IMR-90 (cell line): ENCODE results near the gene ZRANB3. TPM values are rescaled to one million over a fixed set of nuclear protein-coding genes. Genes with fewer than 3 reads are reported as not detected.

Experiments
- ATAC-seq: fragments of 200-7000 bp; cut with Tn5 transposase; 2 replicates; pipeline ENCODE4 v1.9.1; 2020; ENCODE audit warnings: low read depth, mild to moderate bottlenecking, moderate library complexity
- BruUV-seq: library from RNA; stranded (reverse); fragments of 400-500 nt; replicated peaks from 2 replicates; lab custom pipeline; 2021; lab: Mats Ljungman, UMichigan
- CTCF ChIA-PET: fragments of 300-600 bp; formaldehyde crosslinking; extraction: SDS; loops from one replicate; lab custom pipeline; 2021; ENCODE audit warnings: antibody characterized with exemption; lab: Yijun Ruan, JAX
- POLR2A ChIA-PET: fragments of 300-600 bp; sonication (Branson Sonifier 250); formaldehyde crosslinking; loops from one replicate; lab custom pipeline; 2022; ENCODE audit warnings: antibody characterized with exemption; ENCODE audit not compliant: unreplicated experiment; lab: Charles Lee
- DNase-seq: peaks from one replicate; pipeline ENCODE4 v3.0.0; 2013
- H2AFZ ChIP-seq: replicated peaks from 2 replicates; pipeline ENCODE3; 2013; ENCODE audit warnings: low read length, mild to moderate bottlenecking; ENCODE audit not compliant: poor library complexity
- H2AK5ac ChIP-seq: 2 replicates; pipeline ENCODE4 v1.6.1; 2013; ENCODE audit warnings: low read depth, low read length, inconsistent platforms
- H2AK9ac ChIP-seq: replicated peaks from 2 replicates; pipeline ENCODE3; 2013; ENCODE audit warnings: mild to moderate bottlenecking, low read depth, low read length, moderate library complexity; ENCODE audit not compliant: poor library complexity
- H2BK120ac ChIP-seq: 2 replicates; pipeline ENCODE4 v1.6.1; 2013; ENCODE audit warnings: low read depth, low read length, inconsistent platforms
- H2BK15ac ChIP-seq: 3 replicates; pipeline ENCODE4 v1.6.1; 2013; ENCODE audit warnings: low read depth, low read length, inconsistent platforms
- H2BK20ac ChIP-seq: 2 replicates; pipeline ENCODE4 v1.6.1; 2013; ENCODE audit warnings: low read depth, mild to moderate bottlenecking, inconsistent platforms, low read length, moderate library complexity
- H2BK5ac ChIP-seq: 2 replicates; pipeline ENCODE4 v1.6.1; 2013; ENCODE audit warnings: mild to moderate bottlenecking, low read depth, low read length, inconsistent platforms; ENCODE audit not compliant: poor library complexity, severe bottlenecking
- H3K14ac ChIP-seq: replicated peaks from 2 replicates; pipeline ENCODE4 v1.6.1; 2013; ENCODE audit warnings: low read depth, low read length, inconsistent platforms
- H3K18ac ChIP-seq: 2 replicates; pipeline ENCODE4 v1.6.1; 2013; ENCODE audit warnings: low read depth, low read length, control low read depth
- H3K23ac ChIP-seq: 2 replicates; pipeline ENCODE4 v1.6.1; 2013; ENCODE audit warnings: low read depth, low read length, inconsistent platforms
- H3K27ac ChIP-seq: 2 replicates; pipeline ENCODE4 v1.5.1; 2013; ENCODE audit warnings: mild to moderate bottlenecking, control low read depth, low read length; ENCODE audit not compliant: insufficient read depth
- H3K27me3 ChIP-seq: 2 replicates; pipeline ENCODE4 v1.6.1; 2013; ENCODE audit warnings: low read length; ENCODE audit not compliant: control insufficient read depth, insufficient read depth
- H3K36me3 ChIP-seq: 2 replicates; pipeline ENCODE4 v1.6.1; 2013; ENCODE audit warnings: low read length, mixed read lengths; ENCODE audit not compliant: control insufficient read depth, insufficient read depth
- H3K4ac ChIP-seq: 2 replicates; pipeline ENCODE4 v1.6.1; 2013; ENCODE audit warnings: low read depth, low read length, inconsistent platforms
- H3K4me1 ChIP-seq: 2 replicates; pipeline ENCODE4 v1.6.1; 2013; ENCODE audit warnings: low read length, mixed read lengths; ENCODE audit not compliant: control insufficient read depth, insufficient read depth
- H3K4me2 ChIP-seq: 2 replicates; pipeline ENCODE4 v1.6.1; 2013; ENCODE audit warnings: low read depth, mild to moderate bottlenecking, control low read depth, low read length, moderate library complexity
- H3K4me3 ChIP-seq: 2 replicates; pipeline ENCODE4 v1.5.1; 2013; ENCODE audit warnings: low read depth, mild to moderate bottlenecking, control low read depth, low read length, moderate library complexity; ENCODE audit not compliant: insufficient read depth
- H3K56ac ChIP-seq: 2 replicates; pipeline ENCODE4 v1.6.1; 2013; ENCODE audit warnings: low read length, inconsistent platforms; ENCODE audit not compliant: insufficient read depth; ENCODE audit errors: extremely low read depth
- H3K79me1 ChIP-seq, 2 experiments: 2 replicates each; pipeline ENCODE4 v1.6.1; 2013; ENCODE audit warnings: low read length in 2 of 2, inconsistent platforms in 1 of 2, low read depth in 1 of 2
- H3K9ac ChIP-seq: 2 replicates; pipeline ENCODE4 v1.6.1; 2013; ENCODE audit warnings: low read depth, low read length, control low read depth
- H3K9me1 ChIP-seq: 2 replicates; pipeline ENCODE4 v1.6.1; 2013; ENCODE audit warnings: low read length, inconsistent platforms; ENCODE audit not compliant: insufficient read depth
- H3K9me3 ChIP-seq: 2 replicates; pipeline ENCODE4 v1.6.1; 2013; ENCODE audit warnings: low read length; ENCODE audit not compliant: control insufficient read depth, insufficient read depth
- H4K20me1 ChIP-seq: 2 replicates; pipeline ENCODE4 v1.6.1; 2013; ENCODE audit warnings: low read length, inconsistent platforms; ENCODE audit not compliant: insufficient read depth
- H4K5ac ChIP-seq: 2 replicates; pipeline ENCODE4 v1.6.1; 2013; ENCODE audit warnings: mild to moderate bottlenecking, low read depth, low read length, control low read depth
- H4K8ac ChIP-seq, 2 experiments: 2 replicates each; pipeline ENCODE4 v1.6.1; 2013; ENCODE audit warnings: low read depth in 2 of 2, low read length in 2 of 2, control low read depth in 1 of 2, inconsistent platforms in 1 of 2
- H4K91ac ChIP-seq: 2 replicates; pipeline ENCODE4 v1.6.1; 2013; ENCODE audit warnings: low read depth, low read length, inconsistent platforms; ENCODE audit not compliant: insufficient read depth
- BHLHE40 ChIP-seq: fragments of 150-350 bp; IDR thresholded peaks from 2 replicates; pipeline ENCODE4 v1.6.1; 2016; ENCODE audit warnings: mild to moderate bottlenecking, low read depth, low read length
- CEBPB ChIP-seq: IDR thresholded peaks from 2 replicates; pipeline ENCODE4 v1.6.1; 2012; ENCODE audit warnings: low read depth, low read length, improper control_type of control experiment
- CHD1 ChIP-seq: IDR thresholded peaks from 2 replicates; pipeline ENCODE4 v1.6.1; 2012; ENCODE audit warnings: low read depth, low read length, improper control_type of control experiment
- FOS ChIP-seq: fragments of 150-350 bp; IDR thresholded peaks from 2 replicates; pipeline ENCODE4 v1.6.1; 2016; ENCODE audit warnings: low read depth, low read length
- MAFK ChIP-seq: IDR thresholded peaks from 2 replicates; pipeline ENCODE4 v1.6.1; 2012; ENCODE audit warnings: low read depth, low read length, improper control_type of control experiment
- MAZ ChIP-seq: IDR thresholded peaks from 2 replicates; pipeline ENCODE4 v1.6.1; 2012; ENCODE audit warnings: low read depth, mild to moderate bottlenecking, low read length, improper control_type of control experiment, moderate library complexity, borderline replicate concordance
- MXI1 ChIP-seq: IDR thresholded peaks from 2 replicates; pipeline ENCODE4 v1.6.1; 2012; ENCODE audit warnings: low read depth, mild to moderate bottlenecking, low read length, moderate library complexity, borderline replicate concordance
- NFE2L2 ChIP-seq: fragments of 150-350 bp; IDR thresholded peaks from 2 replicates; pipeline ENCODE4 v1.6.1; 2016; ENCODE audit warnings: low read depth, mild to moderate bottlenecking, low read length
- POLR2A ChIP-seq: IDR thresholded peaks from 2 replicates; pipeline ENCODE4 v1.6.1; 2012; ENCODE audit warnings: mild to moderate bottlenecking, low read depth, low read length
- RAD21 ChIP-seq: IDR thresholded peaks from 2 replicates; pipeline ENCODE4 v1.6.1; 2012; ENCODE audit warnings: low read length, improper control_type of control experiment
- RCOR1 ChIP-seq: IDR thresholded peaks from 2 replicates; pipeline ENCODE4 v1.6.1; 2012; ENCODE audit warnings: mild to moderate bottlenecking, low read length, improper control_type of control experiment; ENCODE audit not compliant: insufficient replicate concordance
- RFX5 ChIP-seq: IDR thresholded peaks from 2 replicates; pipeline ENCODE4 v1.8.0; 2012; ENCODE audit warnings: low read depth, mild to moderate bottlenecking, low read length, moderate library complexity
- SMC3 ChIP-seq: fragments of 150-350 bp; IDR thresholded peaks from 2 replicates; pipeline ENCODE4 v1.6.1; 2016; ENCODE audit warnings: low read depth, mild to moderate bottlenecking, antibody characterized with exemption, low read length, moderate library complexity
- USF2 ChIP-seq: fragments of 150-350 bp; IDR thresholded peaks from 2 replicates; pipeline ENCODE4 v1.6.1; 2017; ENCODE audit warnings: mild to moderate bottlenecking, antibody characterized with exemption, low read length, low read depth
- WGBS, 2 experiments: methylation state at CpG; one replicate each; pipeline versions ENCODE4 v1.1.5 to v1.1.7; 2013; ENCODE audit warnings: missing lambda C conversion rate in 2 of 2; ENCODE audit not compliant: insufficient read length in 1 of 2; ENCODE audit errors: extremely low coverage in 2 of 2; 5-methylcytosine and 5-hydroxymethylcytosine counted together
- dilution Hi-C: fragments of 300-500 bp; cut with HindIII; formaldehyde crosslinking; loops from one replicate; pipeline ENCODE4 v1.14.3; 2018; ENCODE audit warnings: low sequenced_read_pairs; ENCODE audit not compliant: unreplicated experiment
- in situ Hi-C: fragments of 300-500 bp; cut with MboI; formaldehyde crosslinking; loops from 3 replicates; pipeline ENCODE4 v1.14.3; 2019; ENCODE audit warnings: low sequenced_read_pairs, inconsistent platforms, mixed read lengths
- intact Hi-C: fragments of 100-400 bp; cut with micrococcal nuclease; formaldehyde crosslinking; loops from 2 replicates; pipeline ENCODE4 v1.10.0; 2022
- polyA plus RNA-seq, 3 experiments: library from polyadenylated mRNA; depleted of rRNA; stranded (reverse); fragments of >200 nt; gene quantifications; 2 replicates each; pipeline ENCODE4 v1.2.3, GENCODE V29; 2012; ENCODE audit warnings: low replicate concordance in 1 of 3
- total RNA-seq: library from RNA; depleted of rRNA; stranded (reverse); fragments of >200 nt; gene quantifications from 2 replicates; pipeline ENCODE4 v1.2.3, GENCODE V29; 2012
- TF ChIP-seq, protein P1 (sequence below): fragments of 150-350 bp; IDR thresholded peaks from 2 replicates; pipeline ENCODE4 v1.6.1; 2016; ENCODE audit warnings: low read depth, mild to moderate bottlenecking, low read length, moderate library complexity, borderline replicate concordance
- TF ChIP-seq, protein P2 (sequence below): conservative IDR thresholded peaks from 2 replicates; pipeline ENCODE4 v1.5.1; 2012; ENCODE audit warnings: mild to moderate bottlenecking, low read depth, low read length, improper control_type of control experiment

Gene ZRANB3
- total and polyA plus RNA-seq, 2 of the 4 experiments (the other 2 are of a cell fraction) = 3.4 to 9.3 TPM

DNA sequence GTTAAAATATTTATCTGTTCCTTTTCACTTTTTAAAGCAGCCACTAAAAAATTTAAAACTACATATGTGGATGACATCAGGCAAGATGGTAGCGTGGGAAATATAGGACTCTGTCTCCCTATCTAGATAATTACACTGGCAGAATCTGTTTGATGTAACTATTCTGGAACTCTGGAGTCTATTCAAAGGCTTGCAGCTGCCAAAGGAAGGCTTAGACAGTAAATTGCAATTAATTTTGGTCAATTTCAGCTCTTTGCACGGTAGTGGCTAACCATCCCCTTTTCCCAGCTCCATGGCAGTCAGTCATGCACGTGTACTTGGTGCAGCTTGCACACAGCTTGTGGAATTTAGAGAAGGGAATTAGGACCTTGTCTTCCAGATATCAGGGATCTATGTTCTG lies 343.7 kb downstream of the ZRANB3 start:
- H2AK5ac ChIP-seq = no peak overlapping the region
- H3K4me1 ChIP-seq = peaks cover 2% of the 10 kb centered on the region; the same call in 1 of the 2 replicates
- H2BK5ac ChIP-seq = no peak overlapping the region
- H4K5ac ChIP-seq = no peak overlapping the region
- H3K4ac ChIP-seq = no peak overlapping the region
- no peaks in the 10 kb centered on the region for H4K20me1 ChIP-seq
- no peak overlapping the region for H2AFZ ChIP-seq
- H3K14ac ChIP-seq = no peak overlapping the region
- H3K18ac ChIP-seq = no peak overlapping the region
- WGBS, 2 experiments = no CpG with 5 or more reads among the region's 3 CpGs
- no peak overlapping the region for H3K23ac ChIP-seq
- H4K8ac ChIP-seq = no peak overlapping the region
- H2BK20ac ChIP-seq = no peak overlapping the region
- CTCF ChIA-PET = no interaction called here
- in situ Hi-C loops (no loop called here), dilution Hi-C loops (no loop called here), intact Hi-C loops (no loop called here)
- no peak overlapping the region for H2BK15ac ChIP-seq
- H3K4me3 ChIP-seq = no peak overlapping the region
- H3K4me2 ChIP-seq = no peak overlapping the region
- peaks cover 2% of the 10 kb centered on the region; the same call in 1 of the 2 replicates for H3K9me1 ChIP-seq
- no peak overlapping the region for H3K9ac ChIP-seq
- POLR2A ChIA-PET = no interaction called here
- H3K36me3 ChIP-seq = no peaks in the 10 kb centered on the region
- no peak overlapping the region for H3K27ac ChIP-seq
- H3K56ac ChIP-seq = no peak overlapping the region
- no peaks in the 10 kb centered on the region for H3K27me3 ChIP-seq
- ATAC-seq = no peak
- no peak overlapping the region for H2AK9ac ChIP-seq
- no peak for DNase-seq
- no peaks in the 10 kb centered on the region for H3K79me1 ChIP-seq
- no peak for TF ChIP-seq SMC3
- no peak for TF ChIP-seq RFX5
- no peak for TF ChIP-seq NFE2L2
- TF ChIP-seq BHLHE40 = no peak
- TF ChIP-seq RCOR1 = no peak
- TF ChIP-seq FOS = no peak
- no peak for TF ChIP-seq MAFK
- no peak for TF ChIP-seq POLR2A
- TF ChIP-seq USF2 = no peak
- TF ChIP-seq CEBPB = no peak
- TF ChIP-seq, protein P1, sequence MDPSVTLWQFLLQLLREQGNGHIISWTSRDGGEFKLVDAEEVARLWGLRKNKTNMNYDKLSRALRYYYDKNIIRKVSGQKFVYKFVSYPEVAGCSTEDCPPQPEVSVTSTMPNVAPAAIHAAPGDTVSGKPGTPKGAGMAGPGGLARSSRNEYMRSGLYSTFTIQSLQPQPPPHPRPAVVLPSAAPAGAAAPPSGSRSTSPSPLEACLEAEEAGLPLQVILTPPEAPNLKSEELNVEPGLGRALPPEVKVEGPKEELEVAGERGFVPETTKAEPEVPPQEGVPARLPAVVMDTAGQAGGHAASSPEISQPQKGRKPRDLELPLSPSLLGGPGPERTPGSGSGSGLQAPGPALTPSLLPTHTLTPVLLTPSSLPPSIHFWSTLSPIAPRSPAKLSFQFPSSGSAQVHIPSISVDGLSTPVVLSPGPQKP = no peak
- TF ChIP-seq RAD21 = no peak
- TF ChIP-seq, protein P2, sequence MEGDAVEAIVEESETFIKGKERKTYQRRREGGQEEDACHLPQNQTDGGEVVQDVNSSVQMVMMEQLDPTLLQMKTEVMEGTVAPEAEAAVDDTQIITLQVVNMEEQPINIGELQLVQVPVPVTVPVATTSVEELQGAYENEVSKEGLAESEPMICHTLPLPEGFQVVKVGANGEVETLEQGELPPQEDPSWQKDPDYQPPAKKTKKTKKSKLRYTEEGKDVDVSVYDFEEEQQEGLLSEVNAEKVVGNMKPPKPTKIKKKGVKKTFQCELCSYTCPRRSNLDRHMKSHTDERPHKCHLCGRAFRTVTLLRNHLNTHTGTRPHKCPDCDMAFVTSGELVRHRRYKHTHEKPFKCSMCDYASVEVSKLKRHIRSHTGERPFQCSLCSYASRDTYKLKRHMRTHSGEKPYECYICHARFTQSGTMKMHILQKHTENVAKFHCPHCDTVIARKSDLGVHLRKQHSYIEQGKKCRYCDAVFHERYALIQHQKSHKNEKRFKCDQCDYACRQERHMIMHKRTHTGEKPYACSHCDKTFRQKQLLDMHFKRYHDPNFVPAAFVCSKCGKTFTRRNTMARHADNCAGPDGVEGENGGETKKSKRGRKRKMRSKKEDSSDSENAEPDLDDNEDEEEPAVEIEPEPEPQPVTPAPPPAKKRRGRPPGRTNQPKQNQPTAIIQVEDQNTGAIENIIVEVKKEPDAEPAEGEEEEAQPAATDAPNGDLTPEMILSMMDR = no peak
- no peak for TF ChIP-seq CHD1
- TF ChIP-seq MXI1 = no peak
- TF ChIP-seq MAZ = no peak
- no peaks in the 10 kb centered on the region for H3K9me3 ChIP-seq
- no TSS peak for BruUV-seq
- no peak overlapping the region for H4K91ac ChIP-seq
- no peak overlapping the region for H2BK120ac ChIP-seq
